CD4-positive, alpha-beta T cell (primary cell): ENCODE data around the gene TNP1. TPM values are rescaled to one million over a fixed set of nuclear protein-coding genes. Genes with fewer than 3 reads are reported as not detected.

Experiments
- ATAC-seq: fragments of 200-7000 bp; cut with Tn5 transposase; one replicate; pipeline ENCODE4 v1.10.0; 2022; ENCODE audit warnings: mild to moderate bottlenecking; ENCODE audit not compliant: poor library complexity
- CTCF ChIA-PET: fragments of 350-600 bp; sonication (Branson Sonifier 250); formaldehyde crosslinking; loops from one replicate; lab custom pipeline; 2021; ENCODE audit warnings: antibody characterized with exemption, inconsistent platforms; lab: Charles Lee
- POLR2A ChIA-PET: fragments of 350-600 bp; sonication (Branson Sonifier 250); formaldehyde crosslinking; loops from one replicate; lab custom pipeline; 2021; ENCODE audit warnings: antibody characterized with exemption, inconsistent platforms; lab: Charles Lee
- DNase-seq, 14 experiments: peaks; one replicate each; pipeline ENCODE4 v3.0.0-alpha.2; 2013 to 2020; ENCODE audit warnings: mixed read lengths in 2 of 14
- H3K27ac ChIP-seq, 2 donors: one replicate each; pipeline versions ENCODE4 v1.5.1 to v1.7.0; 2013; ENCODE audit warnings: low read length in 2 of 2, low read depth in 1 of 2, mild to moderate bottlenecking in 1 of 2
- H3K27me3 ChIP-seq, 2 experiments: 1 replicate in 1 of 2; 2 replicates in 1 of 2; pipeline versions ENCODE4 v1.6.1 to v1.7.0; 2013; ENCODE audit warnings: low read length in 2 of 2, control low read depth in 1 of 2, mild to moderate bottlenecking in 1 of 2, moderate library complexity in 1 of 2; ENCODE audit not compliant: insufficient read depth in 2 of 2, control insufficient read depth in 1 of 2
- H3K36me3 ChIP-seq: one replicate; pipeline ENCODE4 v1.6.1; 2013; ENCODE audit warnings: low read length, control low read depth; ENCODE audit not compliant: insufficient read depth
- H3K4me1 ChIP-seq: one replicate; pipeline ENCODE4 v1.6.1; 2013; ENCODE audit warnings: low read length, control low read depth; ENCODE audit not compliant: insufficient read depth
- H3K4me3 ChIP-seq: one replicate; pipeline ENCODE4 v1.5.1; 2013; ENCODE audit warnings: mild to moderate bottlenecking, low read length, moderate library complexity
- H3K9me3 ChIP-seq, 2 experiments: 1 replicate in 1 of 2; 2 replicates in 1 of 2; pipeline versions ENCODE4 v1.6.1 to v1.7.0; 2013; ENCODE audit warnings: low read length in 2 of 2, mild to moderate bottlenecking in 2 of 2, control low read depth in 1 of 2, moderate library complexity in 1 of 2; ENCODE audit not compliant: control insufficient read depth in 1 of 2, insufficient read depth in 1 of 2
- H3K27ac Mint-ChIP-seq: one replicate; pipeline ENCODE4 v1.8.0; 2020; ENCODE audit warnings: mixed read lengths
- H3K27me3 Mint-ChIP-seq: one replicate; pipeline ENCODE4 v1.8.0; 2021; ENCODE audit warnings: mixed read lengths
- H3K36me3 Mint-ChIP-seq: one replicate; pipeline ENCODE4 v1.8.0; 2021; ENCODE audit warnings: low read depth, mixed read lengths
- H3K4me1 Mint-ChIP-seq: one replicate; pipeline ENCODE4 v1.8.0; 2021; ENCODE audit warnings: low read depth, mixed read lengths
- H3K4me3 Mint-ChIP-seq: one replicate; pipeline ENCODE4 v1.8.0; 2020; ENCODE audit warnings: mild to moderate bottlenecking, mixed read lengths
- H3K9me3 Mint-ChIP-seq: one replicate; pipeline ENCODE4 v1.8.0; 2020; ENCODE audit warnings: mixed read lengths
- intact Hi-C, 2 experiments: fragments of 100-400 bp; cut with DNase I in 1 of 2; cut with micrococcal nuclease in 1 of 2; formaldehyde crosslinking; loops; one replicate each; pipeline versions ENCODE4 v1.15.1 to v1.9.0; 2023 to 2025; cut with DNase I, micrococcal nuclease
- total RNA-seq, 174 experiments: library from RNA in 2 of 174; stranded (reverse) in 2 of 174; gene quantifications; one replicate each; pipeline ENCODE4 v1.2.3 and lab custom pipeline; 2021 to 2026
- TF ChIP-seq, protein P1 (sequence below): fragments of 200-600 bp; IDR thresholded peaks from one replicate; pipeline ENCODE4 v1.8.0; 2022; ENCODE audit warnings: antibody characterized with exemption, mild to moderate bottlenecking

Gene TNP1
- total RNA-seq, 2 experiments from 2014 or later = not detected

DNA sequence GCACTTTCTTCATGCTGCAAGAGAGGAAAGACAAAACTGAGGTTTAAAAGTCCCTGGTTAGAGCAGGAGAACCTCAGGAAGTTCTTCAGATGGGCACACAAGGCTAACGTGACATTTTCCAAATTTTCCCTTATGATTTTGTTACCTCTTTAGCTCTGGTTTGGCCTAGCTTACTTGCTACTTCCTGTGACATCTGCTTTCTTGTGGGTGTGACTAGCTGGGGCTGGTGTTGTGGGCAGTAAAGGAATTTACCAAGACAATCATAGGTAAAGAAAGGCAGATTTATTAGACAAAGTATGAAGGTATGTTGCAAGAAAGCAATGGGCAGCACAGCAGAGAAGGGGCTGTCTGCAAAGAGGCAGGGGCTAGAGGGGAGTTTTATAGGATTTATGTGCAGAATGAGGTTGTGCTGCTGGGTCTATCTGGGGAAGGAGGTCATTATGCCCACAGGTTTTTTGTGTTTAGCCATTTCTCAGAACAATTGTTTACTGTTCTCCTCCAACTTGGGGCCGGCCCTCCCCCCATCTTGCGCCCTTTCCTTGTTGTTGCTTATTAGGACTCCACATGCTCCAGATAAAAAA, 6.7 kb upstream of the TNP1 start:
- Mint-ChIP-seq H3K27me3 (no peaks in the 10 kb centered on the region), H3K4me1 (peaks cover 6% of the 10 kb centered on the region), H3K9me3 (no peaks in the 10 kb centered on the region), H3K4me3 (no peak overlapping the region), H3K27ac (no peak overlapping the region), H3K36me3 (no peaks in the 10 kb centered on the region)
- ATAC-seq = no peak
- Histone ChIP-seq H3K9me3 (no peaks in the 10 kb centered on the region), H3K36me3 (no peaks in the 10 kb centered on the region), H3K27me3 (peaks cover 0 to 2% of the 10 kb centered on the region in 2 experiments), H3K27ac (no peak overlapping the region), H3K4me3 (no peak overlapping the region), H3K4me1 (no peaks in the 10 kb centered on the region)
- CTCF ChIA-PET = no interaction called here
- TF ChIP-seq, protein P1, sequence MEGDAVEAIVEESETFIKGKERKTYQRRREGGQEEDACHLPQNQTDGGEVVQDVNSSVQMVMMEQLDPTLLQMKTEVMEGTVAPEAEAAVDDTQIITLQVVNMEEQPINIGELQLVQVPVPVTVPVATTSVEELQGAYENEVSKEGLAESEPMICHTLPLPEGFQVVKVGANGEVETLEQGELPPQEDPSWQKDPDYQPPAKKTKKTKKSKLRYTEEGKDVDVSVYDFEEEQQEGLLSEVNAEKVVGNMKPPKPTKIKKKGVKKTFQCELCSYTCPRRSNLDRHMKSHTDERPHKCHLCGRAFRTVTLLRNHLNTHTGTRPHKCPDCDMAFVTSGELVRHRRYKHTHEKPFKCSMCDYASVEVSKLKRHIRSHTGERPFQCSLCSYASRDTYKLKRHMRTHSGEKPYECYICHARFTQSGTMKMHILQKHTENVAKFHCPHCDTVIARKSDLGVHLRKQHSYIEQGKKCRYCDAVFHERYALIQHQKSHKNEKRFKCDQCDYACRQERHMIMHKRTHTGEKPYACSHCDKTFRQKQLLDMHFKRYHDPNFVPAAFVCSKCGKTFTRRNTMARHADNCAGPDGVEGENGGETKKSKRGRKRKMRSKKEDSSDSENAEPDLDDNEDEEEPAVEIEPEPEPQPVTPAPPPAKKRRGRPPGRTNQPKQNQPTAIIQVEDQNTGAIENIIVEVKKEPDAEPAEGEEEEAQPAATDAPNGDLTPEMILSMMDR = no peak
- POLR2A ChIA-PET = no interaction called here
- no peak for DNase-seq
- intact Hi-C loops = no loop called here

DNA sequence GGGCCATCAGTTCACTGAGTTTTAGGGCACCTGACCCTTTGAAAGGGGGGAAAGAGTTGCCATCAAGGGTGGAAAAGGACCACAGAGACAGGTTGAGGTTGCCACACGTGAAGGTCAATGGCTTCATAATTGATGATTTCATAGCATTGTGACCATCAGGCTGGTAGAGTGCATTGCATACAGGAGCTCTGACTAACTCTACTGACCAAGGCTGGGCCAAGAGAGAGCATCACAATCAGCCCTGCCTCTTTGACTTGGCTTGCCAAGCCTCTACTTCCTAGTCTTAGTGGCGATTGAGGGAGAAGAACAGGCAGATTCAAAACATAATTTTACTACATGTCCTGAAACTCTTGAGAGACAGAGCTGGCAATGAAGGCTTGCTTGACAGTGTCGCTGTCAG, 5.8 kb upstream of the TNP1 start:
- no peak for DNase-seq
- no peak overlapping the region for H3K27ac Mint-ChIP-seq
- H3K4me1 Mint-ChIP-seq = peaks cover 6% of the 10 kb centered on the region
- no peaks in the 10 kb centered on the region for H3K9me3 Mint-ChIP-seq
- intact Hi-C loops = no loop called here
- Histone ChIP-seq H3K36me3 (no peaks in the 10 kb centered on the region), H3K27ac (no peak overlapping the region), H3K27me3 (peaks cover 0 to 2% of the 10 kb centered on the region in 2 experiments), H3K4me3 (no peak overlapping the region), H3K4me1 (no peaks in the 10 kb centered on the region), H3K9me3 (no peaks in the 10 kb centered on the region)
- ChIA-PET POLR2A (no interaction called here), CTCF (no interaction called here)
- TF ChIP-seq, protein P1 = no peak
- no peaks in the 10 kb centered on the region for H3K36me3 Mint-ChIP-seq
- H3K4me3 Mint-ChIP-seq = no peak overlapping the region
- no peak for ATAC-seq
- no peaks in the 10 kb centered on the region for H3K27me3 Mint-ChIP-seq

DNA sequence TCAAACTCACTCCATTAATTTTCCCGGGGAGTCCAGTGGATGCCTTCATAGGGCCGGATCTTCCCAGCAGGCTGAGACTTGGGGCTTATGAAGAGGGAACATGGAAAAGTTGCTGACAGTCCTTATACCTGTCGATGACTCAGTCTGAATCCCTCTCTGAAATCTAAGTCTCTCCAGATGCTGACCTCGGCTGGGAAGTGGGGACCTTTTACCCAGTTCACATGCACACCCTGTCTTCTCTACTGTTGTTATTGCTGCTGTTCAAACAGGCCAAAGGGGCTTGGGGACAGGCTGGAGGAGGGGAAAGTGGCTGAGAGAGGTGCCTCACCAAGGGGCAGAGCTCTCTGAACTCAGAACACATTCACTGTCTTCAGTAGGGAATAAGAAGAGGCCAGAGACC, 4.1 kb upstream of the TNP1 start:
- Histone ChIP-seq H3K9me3 (no peaks in the 10 kb centered on the region), H3K4me1 (no peaks in the 10 kb centered on the region), H3K4me3 (no peak overlapping the region), H3K27ac (no peak overlapping the region), H3K36me3 (no peaks in the 10 kb centered on the region), H3K27me3 (no peaks in the 10 kb centered on the region)
- TF ChIP-seq, protein P1 = no peak
- DNase-seq (no peak), ATAC-seq (no peak)
- Mint-ChIP-seq H3K27me3 (no peaks in the 10 kb centered on the region), H3K4me3 (no peak overlapping the region), H3K4me1 (peaks cover 6% of the 10 kb centered on the region), H3K9me3 (no peaks in the 10 kb centered on the region), H3K36me3 (no peaks in the 10 kb centered on the region), H3K27ac (no peak overlapping the region)
- ChIA-PET CTCF (no interaction called here), POLR2A (no interaction called here)
- intact Hi-C loops = no loop called here
